Stimulated activated CD8-positive, alpha-beta memory T cell treated with anti-CD3 and anti-CD28 coated beads, Interleukin-15, amount 100 ng/mL, for 1 hour (primary cell): Measurements from ENCODE around the gene RPL27A.

Experiments used
- DNase-seq: peaks from one replicate; pipeline ENCODE4 v3.0.0-alpha.2; 2020; ENCODE audit warnings: low read depth

RPL27A gene

GRCh38 chr11:8721609-8722500 is 39.3 kb downstream of the RPL27A start:
- no peak for DNase-seq

- no peak for DNase-seq
These were observed 40.2 kb downstream of the RPL27A start for GRCh38 chr11:8722809-8723208.

- DNase-seq, result no peak
These were observed 41.1 kb downstream of the RPL27A start for GRCh38 chr11:8723711-8724110.

- no peak for DNase-seq
These were observed 42.1 kb downstream of the RPL27A start for GRCh38 chr11:8724682-8725081.

- no peak for DNase-seq
These were observed 43.8 kb downstream of the RPL27A start for GRCh38 chr11:8726395-8726794.

DNA sequence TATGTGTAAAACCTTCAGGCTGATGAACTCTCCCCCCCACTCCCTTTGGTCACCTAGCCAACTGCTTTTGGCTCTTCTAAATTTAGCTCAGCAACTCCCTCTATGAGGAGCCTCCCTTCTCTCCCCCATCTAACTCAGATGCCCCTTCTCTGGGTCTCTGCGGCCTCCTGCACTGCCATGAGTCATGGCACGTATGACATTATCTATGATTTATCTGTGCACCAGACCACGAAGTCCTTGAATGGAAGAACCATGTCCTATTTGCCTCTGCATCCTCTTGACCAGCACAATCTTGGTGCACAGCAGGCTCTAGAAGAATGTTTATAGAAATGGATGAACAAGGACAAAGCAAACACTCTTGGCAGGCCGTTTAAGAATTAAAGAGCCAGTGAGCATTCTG is 46.0 kb downstream of the RPL27A start:
- DNase-seq, result no peak

DNA sequence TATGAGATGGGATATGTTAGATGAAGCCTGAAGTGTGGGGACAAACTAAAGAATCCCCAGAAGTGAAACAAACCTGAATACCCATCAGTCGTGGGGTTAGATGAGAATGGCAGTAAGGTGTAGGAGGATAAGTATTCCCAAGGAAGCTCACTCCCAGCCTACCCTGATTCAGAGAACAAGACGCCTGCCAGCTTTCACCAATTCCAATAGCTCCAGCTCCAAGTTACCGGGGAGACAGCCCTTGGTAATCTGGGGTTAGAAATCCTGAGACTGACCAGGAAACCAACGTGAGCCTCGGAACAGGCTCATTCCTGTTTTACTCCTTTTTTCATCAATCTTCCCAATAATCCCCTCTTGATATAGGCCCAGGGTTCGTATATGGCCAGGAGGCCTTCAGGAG is 46.5 kb downstream of the RPL27A start:
- no peak for DNase-seq

GRCh38 chr11:8729837-8730696 is 47.5 kb downstream of the RPL27A start:
- no peak for DNase-seq

GRCh38 chr11:8730697-8731020 is 48.1 kb downstream of the RPL27A start:
- no peak for DNase-seq

DNA sequence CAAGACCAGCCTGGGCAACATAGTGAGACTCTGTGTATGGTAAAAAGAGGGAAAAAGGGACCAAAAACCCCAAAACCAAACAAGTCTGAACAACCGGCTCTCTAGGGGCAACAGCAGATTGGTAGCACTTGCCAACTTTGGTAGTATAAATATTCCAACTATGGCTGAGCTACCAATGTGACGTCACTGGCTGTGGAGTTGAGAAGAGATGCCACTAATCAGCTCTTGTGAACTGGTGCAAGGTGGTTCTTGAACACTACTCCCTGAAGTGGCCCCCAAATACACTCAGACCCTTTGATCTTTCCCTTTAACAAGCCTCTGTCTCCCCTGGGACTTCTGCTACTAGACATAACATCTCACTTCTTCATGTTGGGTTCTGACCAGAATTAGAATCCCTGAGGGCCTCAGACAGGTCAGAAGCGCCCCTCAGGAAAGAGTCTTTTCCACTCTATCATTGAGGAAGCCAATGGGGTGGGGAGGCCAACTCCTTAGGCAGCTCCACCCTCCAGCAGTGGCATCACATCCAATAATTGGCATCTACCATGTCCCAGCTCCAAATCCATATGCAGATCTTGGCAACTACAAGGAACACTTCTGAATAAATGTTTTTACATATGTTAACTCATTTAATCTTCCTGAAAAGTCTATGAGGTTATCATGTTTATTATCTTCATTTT is 49.2 kb downstream of the RPL27A start:
- DNase-seq, result no peak

- no peak for DNase-seq
These were observed 49.7 kb downstream of the RPL27A start for GRCh38 chr11:8732324-8732670.

DNA sequence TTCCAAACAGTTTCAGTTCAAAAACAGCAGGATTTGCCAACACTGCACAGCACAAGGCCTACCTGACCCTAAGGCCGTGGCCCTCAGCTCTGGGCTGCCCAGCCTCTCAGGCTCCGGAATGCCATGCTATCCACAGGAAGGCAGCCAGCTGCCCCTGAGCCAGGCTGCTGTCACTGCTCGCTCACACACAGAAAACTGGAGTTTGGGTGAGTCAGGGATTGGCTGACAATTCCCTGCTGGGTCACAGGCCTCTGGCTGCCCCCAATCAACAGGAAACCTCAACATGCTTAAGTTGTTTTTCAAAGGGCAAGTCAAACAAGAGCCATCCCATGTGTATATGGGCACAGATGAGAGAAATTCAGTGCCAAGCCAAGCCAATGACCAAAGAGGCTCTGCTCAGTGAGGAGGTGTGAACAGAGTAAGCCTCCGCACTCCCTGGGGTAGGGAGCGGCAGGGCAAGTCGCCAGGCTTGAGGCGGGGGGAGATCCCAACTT is 50.2 kb downstream of the RPL27A start:
- DNase-seq, result no peak

DNA sequence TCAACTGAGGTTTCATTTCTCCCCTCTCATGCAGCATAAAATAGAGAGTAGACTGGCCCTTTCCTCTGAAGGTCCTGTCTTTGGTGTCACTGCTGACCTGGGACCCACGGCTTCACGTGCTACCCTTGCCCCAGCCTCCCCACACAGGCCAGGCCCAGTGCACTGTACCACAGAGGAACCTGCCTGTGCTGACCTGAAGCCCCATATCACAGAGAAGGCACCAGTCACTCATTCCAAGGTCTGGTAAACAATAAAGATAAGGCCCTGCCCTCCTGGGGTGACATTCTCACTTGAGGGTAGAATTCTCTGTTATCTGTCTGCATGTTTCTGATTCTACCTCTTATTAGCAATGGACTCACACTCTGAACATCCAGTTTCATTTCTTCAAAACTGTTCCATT is 51.3 kb downstream of the RPL27A start:
- no peak for DNase-seq

GRCh38 chr11:8735094-8735493 is 52.5 kb downstream of the RPL27A start:
- no peak for DNase-seq

GRCh38 chr11:8739309-8739793 is 56.8 kb downstream of the RPL27A start:
- DNase-seq, result no peak
